ENCODE data around the gene AKR1C4.
"Not testable (repeated sequence)": the region's sequence is repeated elsewhere in the genome, so short reads cannot be mapped to it uniquely, and the experiment has no call there.

Gene AKR1C4

GRCh38 chr10:5219262-5219661 is 22.6 kb downstream of the AKR1C4 start:
- no peak for TF ChIP-seq CTCF (conservative IDR thresholded peaks at IDR 0.05; ENCODE audit: control insufficient read depth, insufficient read depth, low read depth, low read length)
- no peak overlapping the region for H3K4me3 ChIP-seq (ENCODE audit: control insufficient read depth, low read depth, low read length)
- no peak for DNase-seq (ENCODE audit: low read depth)

GRCh38 chr10:5222942-5223341 is 26.3 kb downstream of the AKR1C4 start:
- DNase-seq (ENCODE audit: low read depth); H3K4me3 ChIP-seq (ENCODE audit: control insufficient read depth, low read depth, low read length): not testable (repeated sequence)

- no peak for DNase-seq (ENCODE audit: low read depth)
- no peak overlapping the region for H3K4me3 ChIP-seq (ENCODE audit: control insufficient read depth, low read depth, low read length)
- TF ChIP-seq CTCF (conservative IDR thresholded peaks at IDR 0.05; ENCODE audit: control insufficient read depth, insufficient read depth, low read depth, low read length): no peak
Observed at GRCh38 chr10:5229019-5229418, 32.4 kb downstream of the AKR1C4 start.

- no peak for TF ChIP-seq CTCF (conservative IDR thresholded peaks at IDR 0.05; ENCODE audit: control insufficient read depth, insufficient read depth, low read depth, low read length)
- DNase-seq (ENCODE audit: low read depth): no peak
- no peak overlapping the region for H3K4me3 ChIP-seq (ENCODE audit: control insufficient read depth, low read depth, low read length)
Observed at GRCh38 chr10:5233324-5233723, 36.7 kb downstream of the AKR1C4 start.

- DNase-seq (ENCODE audit: low read depth): peak; percentile 86
- H3K4me3 ChIP-seq (ENCODE audit: control insufficient read depth, low read depth, low read length): no peak overlapping the region
- TF ChIP-seq CTCF (conservative IDR thresholded peaks at IDR 0.05; ENCODE audit: control insufficient read depth, insufficient read depth, low read depth, low read length): no peak
Observed at GRCh38 chr10:5234106-5234860, 37.6 kb downstream of the AKR1C4 start.

GRCh38 chr10:5237541-5237940 is 40.9 kb downstream of the AKR1C4 start:
- DNase-seq (ENCODE audit: low read depth); H3K4me3 ChIP-seq (ENCODE audit: control insufficient read depth, low read depth, low read length): not testable (repeated sequence)

GRCh38 chr10:5242585-5242984 is 45.9 kb downstream of the AKR1C4 start:
- TF ChIP-seq CTCF (conservative IDR thresholded peaks at IDR 0.05; ENCODE audit: control insufficient read depth, insufficient read depth, low read depth, low read length): no peak

GRCh38 chr10:5243521-5243987 is 46.9 kb downstream of the AKR1C4 start:
- no peak for DNase-seq (ENCODE audit: low read depth)
- no peak overlapping the region for H3K4me3 ChIP-seq (ENCODE audit: control insufficient read depth, low read depth, low read length)
- TF ChIP-seq CTCF (conservative IDR thresholded peaks at IDR 0.05; ENCODE audit: control insufficient read depth, insufficient read depth, low read depth, low read length): no peak

More at GRCh38 chr10:5242585-5242984, 45.9 kb downstream of the AKR1C4 start:
- H3K4me3 ChIP-seq (ENCODE audit: control insufficient read depth, low read depth, low read length): no peak overlapping the region
- no peak for DNase-seq (ENCODE audit: low read depth)

All from fibroblast of mammary gland (primary cell).